Adipose tissue (tissue), 3 donors: ENCODE data around the gene PRSS27. TPM values are rescaled to one million over a fixed set of nuclear protein-coding genes. Genes with fewer than 3 reads are reported as not detected.
"Not testable (repeated sequence)": the region's sequence is repeated elsewhere in the genome, so short reads cannot be mapped to it uniquely, and the experiment has no call there.

Source experiments
- H3K27ac ChIP-seq: one replicate; pipeline ENCODE4 v1.5.1; 2013; ENCODE audit warnings: low read depth, low read length
- WGBS, 3 donors: extraction: QIAGEN DNeasy Blood & Tissue Kit; methylation state at CpG; one replicate each; pipeline ENCODE4 v1.1.7; 2013; 5-methylcytosine and 5-hydroxymethylcytosine counted together
- polyA plus RNA-seq, 3 donors: library from polyadenylated mRNA; stranded (reverse); fragments of 200-250 nt; gene quantifications; one replicate each; pipeline ENCODE4 v1.2.3, GENCODE V29; 2013
- donor health status: healthy with polysubstance abuse.
- donor health status: Bipolar disorder and iron deficiency.
- donor health status: healthy.

The PRSS27 gene
- polyA plus RNA-seq, 3 donors, result 0.68 to 1.7 (median 1.3) TPM

GRCh38 chr16:2737895-2738418 lies 17.9 kb upstream of the PRSS27 start:
- no peak overlapping the region for H3K27ac ChIP-seq
- 75 to 85% (median 79%) methylated on average over 7 of the region's 7 CpGs for WGBS, 3 donors

GRCh38 chr16:2737238-2737605 lies 17.2 kb upstream of the PRSS27 start:
- WGBS, 3 donors, result 82 to 84% (median 83%) methylated on average over 5 of the region's 5 CpGs
- no peak overlapping the region for H3K27ac ChIP-seq

- 89 to 92% (median 89%) methylated on average over 11 of the region's 11 CpGs for WGBS, 3 donors
- H3K27ac ChIP-seq, result no peak overlapping the region
These were observed 16.6 kb upstream of the PRSS27 start for GRCh38 chr16:2736476-2737237.

GRCh38 chr16:2734844-2735515 lies 15.0 kb upstream of the PRSS27 start:
- no peak overlapping the region for H3K27ac ChIP-seq
- 67 to 78% (median 68%) methylated on average over 10 of the region's 10 CpGs for WGBS, 3 donors

GRCh38 chr16:2728034-2728433 lies 8.0 kb upstream of the PRSS27 start:
- WGBS, 3 donors, result 79 to 89% (median 84%) methylated on average over 7 of the region's 7 CpGs
- H3K27ac ChIP-seq, result no peak overlapping the region

GRCh38 chr16:2726923-2727322 lies 6.9 kb upstream of the PRSS27 start:
- WGBS, 3 donors, result 78 to 89% (median 86%) methylated on average over 5 of the region's 5 CpGs

GRCh38 chr16:2724816-2725348 lies 4.9 kb upstream of the PRSS27 start:
- 68 to 73% (median 68%) methylated on average over 16 of the region's 16 CpGs for WGBS, 3 donors
- H3K27ac ChIP-seq, result no peak overlapping the region

More at GRCh38 chr16:2726923-2727322, 6.9 kb upstream of the PRSS27 start:
- H3K27ac ChIP-seq, result no peak overlapping the region

- 73 to 85% (median 81%) methylated on average over 7 of the region's 7 CpGs for WGBS, 3 donors
- no peak overlapping the region for H3K27ac ChIP-seq
These were observed 4.2 kb upstream of the PRSS27 start for GRCh38 chr16:2724088-2724676.

- WGBS, 3 donors, result 36 to 40% (median 37%) methylated on average over 14 of the region's 14 CpGs
- not testable (repeated sequence) for H3K27ac ChIP-seq
These were observed 1.7 kb upstream of the PRSS27 start for GRCh38 chr16:2721634-2722173.

GRCh38 chr16:2720719-2721633 lies 952 bp upstream of the PRSS27 start:
- 2 to 3% (median 2%) methylated on average over 65 to 99 of the region's 99 CpGs for WGBS, 3 donors
- no peak overlapping the region for H3K27ac ChIP-seq

GRCh38 chr16:2719328-2720063 lies 528 bp downstream of the PRSS27 start:
- H3K27ac ChIP-seq, result no peak overlapping the region
- WGBS, 3 donors, result 66 to 85% (median 74%) methylated on average over 13 to 16 of the region's 16 CpGs

GRCh38 chr16:2717383-2718263 lies 2.4 kb downstream of the PRSS27 start:
- no peak overlapping the region for H3K27ac ChIP-seq
- 62 to 87% (median 71%) methylated on average over 21 of the region's 21 CpGs for WGBS, 3 donors

- WGBS, 3 donors, result 76 to 84% (median 82%) methylated on average over 10 of the region's 10 CpGs
- no peak overlapping the region for H3K27ac ChIP-seq
These were observed 3.1 kb downstream of the PRSS27 start for GRCh38 chr16:2716948-2717347.

- 57 to 72% (median 70%) methylated on average over 17 of the region's 17 CpGs for WGBS, 3 donors
- H3K27ac ChIP-seq, result no peak overlapping the region
These were observed 3.8 kb downstream of the PRSS27 start for GRCh38 chr16:2715966-2716885.

GRCh38 chr16:2715519-2715918 lies 4.5 kb downstream of the PRSS27 start:
- no peak overlapping the region for H3K27ac ChIP-seq
- WGBS, 3 donors, result 4 to 5% (median 4%) methylated on average over 30 to 33 of the region's 33 CpGs
